Fibroblast of the conjunctiva (primary cell): Measurements from ENCODE around the gene HOPX.
"Not testable (repeated sequence)": the region's sequence is repeated elsewhere in the genome, so short reads cannot be mapped to it uniquely, and the experiment has no call there.

ENCODE experiments used
- DNase-seq: peaks from one replicate; pipeline ENCODE4 v3.0.0-alpha.2; 2010; ENCODE audit warnings: low read depth

Gene HOPX, protein sequence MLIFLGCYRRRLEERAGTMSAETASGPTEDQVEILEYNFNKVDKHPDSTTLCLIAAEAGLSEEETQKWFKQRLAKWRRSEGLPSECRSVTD

DNA sequence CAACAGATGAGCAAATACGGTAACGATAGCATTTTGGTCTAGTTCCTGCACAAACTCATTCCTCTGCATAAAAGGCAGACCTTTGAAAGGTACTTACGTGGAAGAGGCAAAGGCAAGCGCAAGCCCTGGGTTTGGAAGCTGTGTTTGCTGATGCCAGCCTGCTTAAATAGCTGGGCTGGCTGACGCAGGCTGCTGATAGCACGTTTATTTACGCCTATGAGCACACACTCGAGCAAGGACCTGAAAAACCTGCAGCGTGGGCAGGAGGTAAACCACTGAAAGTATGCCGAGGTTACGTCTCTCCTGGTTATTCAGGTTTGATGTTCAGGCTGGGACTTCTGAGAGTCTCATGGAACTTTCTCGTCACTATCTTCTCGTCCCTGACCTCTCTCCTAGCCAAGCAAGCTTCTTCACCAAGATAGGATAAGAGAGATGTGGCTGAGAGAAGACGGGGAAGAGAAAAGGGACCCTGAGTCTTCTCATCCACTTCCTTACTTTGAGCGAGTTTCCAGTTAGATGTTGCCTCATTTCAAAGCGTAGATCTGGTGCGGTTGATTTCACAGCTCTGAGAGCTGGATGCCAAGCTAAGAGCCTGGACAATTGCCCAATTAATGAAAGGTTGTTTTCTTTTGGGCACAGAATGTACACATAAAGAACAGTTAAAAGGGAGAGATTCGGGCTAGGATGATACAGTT lies at the start of gene HOPX:
Gene HOPX, minus strand, starts transcription at position 139 of the 695 bp plus-strand sequence. CDS start 23,480 bp downstream, outside the sequence.
- no peak for DNase-seq

DNA sequence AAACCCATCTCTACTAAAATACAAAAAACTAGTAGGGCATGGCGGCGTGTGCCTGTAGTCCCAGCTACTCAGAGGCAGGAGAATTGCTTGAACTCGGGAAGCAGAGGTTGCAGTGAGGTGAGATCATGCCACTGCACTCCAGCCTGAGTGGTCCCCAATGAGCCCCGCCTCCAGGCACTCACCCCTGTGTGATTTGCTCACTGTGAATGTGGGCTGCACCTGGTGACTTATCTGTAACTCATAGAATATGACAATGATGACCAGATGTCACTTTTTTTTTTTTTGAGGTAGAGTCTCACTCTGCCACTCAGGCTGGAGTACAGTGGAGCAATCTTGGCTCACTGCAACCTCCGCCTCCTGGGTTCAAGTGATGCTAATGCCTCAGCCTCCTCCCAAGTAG lies 49.0 kb upstream of the HOPX start:
- no peak for DNase-seq

DNA sequence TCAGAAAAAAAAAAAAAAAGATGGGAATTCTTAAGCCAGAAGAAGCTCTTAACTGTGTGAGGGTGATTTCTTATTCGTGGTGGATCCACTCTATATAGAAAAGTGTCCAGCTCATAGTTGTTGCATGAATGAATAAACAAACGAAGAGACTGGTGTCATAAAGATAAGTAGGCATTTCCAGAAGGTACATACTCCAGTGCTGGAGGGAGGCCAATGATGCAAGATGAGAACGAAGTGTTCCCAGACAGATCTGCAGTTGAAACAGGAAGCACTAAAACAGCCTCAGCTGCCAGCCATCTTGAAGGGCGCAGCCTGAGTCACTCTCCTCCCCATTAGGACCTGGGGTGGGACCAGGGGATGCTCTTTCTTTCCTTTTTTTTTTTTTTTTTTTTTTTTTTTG lies 47.4 kb upstream of the HOPX start:
- peak; percentile 92 for DNase-seq

DNA sequence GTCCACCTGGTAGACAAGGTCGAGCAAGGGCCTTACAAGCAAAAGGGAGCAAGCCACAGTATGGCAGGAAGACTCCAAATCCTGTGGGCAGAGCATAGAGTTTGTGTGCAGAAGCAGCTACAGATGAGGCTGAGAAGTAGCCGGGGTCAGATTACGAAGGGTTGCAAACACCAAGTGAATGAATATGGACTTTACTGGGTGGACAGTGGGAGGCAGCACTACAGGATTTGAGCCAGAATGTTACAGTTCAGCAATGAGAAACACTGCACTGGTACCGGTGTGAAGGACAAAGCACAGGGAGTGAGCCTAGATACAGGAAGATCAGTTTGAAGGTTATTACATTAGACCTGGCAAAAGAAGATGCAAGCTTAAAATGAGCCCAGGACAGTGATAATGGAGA lies 46.1 kb upstream of the HOPX start:
- DNase-seq, result no peak

DNA sequence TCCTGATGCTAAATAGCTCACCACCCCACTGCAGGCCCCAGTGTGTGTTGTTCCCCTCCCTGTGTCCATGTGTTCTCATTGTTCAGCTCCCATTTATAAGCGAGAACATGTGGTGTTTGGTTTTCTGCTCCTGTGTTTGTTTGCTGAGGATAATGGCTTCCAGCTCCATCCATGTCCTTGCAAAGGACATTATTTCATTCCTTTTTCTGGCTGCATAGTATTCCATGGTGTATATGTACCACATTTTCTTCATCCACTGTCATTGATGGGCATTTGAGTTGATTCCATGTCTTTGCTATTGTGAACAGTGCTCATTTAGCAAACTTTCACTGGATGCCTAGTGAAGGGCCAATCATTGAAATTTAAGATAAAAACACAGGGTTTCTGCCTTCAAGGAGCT lies 45.5 kb upstream of the HOPX start:
- DNase-seq, result not testable (repeated sequence)

DNA sequence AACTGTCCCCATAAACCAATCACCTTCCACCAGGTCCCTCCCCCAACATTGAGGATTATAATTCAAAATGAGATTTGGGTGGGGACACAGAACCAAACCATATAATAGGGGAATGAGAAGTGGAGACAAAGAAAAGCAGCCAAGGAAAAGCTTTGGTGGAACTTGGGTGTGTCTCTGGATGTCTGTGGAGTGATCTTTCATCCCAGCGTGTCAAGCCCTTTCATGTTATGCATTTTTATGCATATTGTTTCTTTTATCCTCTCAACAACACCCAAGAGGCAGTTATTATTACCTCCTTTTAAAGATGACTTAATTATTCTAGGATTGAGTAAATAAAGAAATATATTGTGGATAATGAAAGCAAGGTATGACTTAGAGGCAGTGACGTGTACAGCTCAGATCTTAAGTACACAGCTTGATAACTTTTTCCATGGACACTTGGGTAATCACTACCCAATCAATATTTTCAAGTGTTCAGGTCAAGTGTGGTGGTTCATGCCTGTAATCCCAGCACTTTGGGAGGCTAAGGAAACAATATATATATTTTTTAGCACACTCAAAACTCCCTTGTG lies 42.6 kb upstream of the HOPX start:
- DNase-seq, result no peak

DNA sequence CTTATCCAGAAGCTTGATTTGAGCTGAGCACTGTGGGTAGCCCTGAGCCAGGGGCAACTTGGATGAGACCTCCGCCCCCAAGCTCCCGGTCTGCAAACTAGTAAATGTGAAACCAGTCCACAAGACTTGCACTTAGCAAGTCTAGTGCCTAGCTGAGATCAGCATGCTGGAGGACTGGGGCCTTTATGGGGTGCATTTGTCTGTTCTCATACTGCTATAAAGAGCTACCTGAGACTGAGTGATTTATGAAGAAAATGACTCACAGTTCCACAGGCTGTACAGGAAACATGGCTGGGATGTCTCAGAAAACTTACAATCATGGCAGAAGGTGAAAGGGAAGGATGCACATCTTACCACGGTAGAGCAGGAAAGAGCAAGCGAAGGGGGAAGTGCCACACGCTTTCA lies 42.1 kb upstream of the HOPX start:
- DNase-seq, result no peak

DNA sequence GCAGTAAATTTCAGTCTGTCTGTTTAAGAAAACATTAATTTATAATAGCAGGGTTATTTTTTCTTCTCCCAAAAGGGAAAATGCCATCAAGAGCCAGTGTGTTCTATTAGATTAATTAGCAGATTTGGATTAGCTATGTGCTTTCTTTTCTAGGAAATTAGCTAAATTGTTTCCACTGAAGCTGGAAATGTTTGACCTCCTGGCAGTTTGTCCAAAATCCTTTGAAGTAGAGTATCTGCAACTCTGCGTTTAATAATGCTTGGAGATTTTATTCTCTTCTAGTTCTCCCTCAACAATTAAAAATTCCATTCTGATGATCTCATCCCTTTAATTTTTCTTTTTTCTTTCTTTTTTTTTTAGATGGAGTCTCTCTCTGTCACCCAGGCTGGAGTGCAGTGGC lies 27.1 kb upstream of the HOPX start:
- no peak for DNase-seq

DNA sequence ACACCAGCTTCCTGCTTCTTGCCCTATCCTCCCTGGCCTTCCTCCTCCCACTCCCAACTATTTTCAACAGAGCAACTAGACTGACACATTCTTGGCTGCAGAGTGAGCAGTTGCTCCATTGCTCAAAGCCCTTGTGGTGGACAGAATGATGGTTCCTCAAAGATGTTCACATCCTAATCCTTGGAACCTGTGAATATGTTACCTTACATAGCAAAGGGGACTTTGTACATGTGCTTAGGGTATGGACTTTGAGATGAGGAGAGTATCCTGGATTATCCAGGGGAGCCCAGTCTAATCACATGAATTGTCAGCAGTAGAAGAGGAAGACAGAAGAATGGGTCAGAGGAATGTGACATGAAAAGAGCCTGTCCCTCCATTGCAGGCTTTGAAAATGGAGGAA lies 24.9 kb upstream of the HOPX start:
- no peak for DNase-seq

DNA sequence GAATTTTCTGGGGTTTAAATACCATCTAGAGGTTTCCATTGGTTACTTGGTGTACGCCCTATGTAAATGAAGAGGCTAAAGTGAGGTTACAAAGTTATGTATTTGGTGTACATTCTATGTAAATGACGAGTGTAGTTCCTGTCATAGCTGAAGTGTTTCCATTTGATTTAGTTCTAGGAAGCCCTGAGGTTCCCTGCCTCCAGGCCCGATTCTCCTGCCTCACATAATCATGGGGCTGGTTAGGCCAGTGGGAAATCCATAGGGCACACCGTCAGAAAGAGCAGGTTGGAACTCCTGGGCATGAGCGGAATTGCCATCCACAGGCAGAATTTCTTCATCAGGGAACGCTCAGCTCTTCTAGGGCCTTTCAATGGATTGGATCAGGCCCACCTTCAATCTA lies 24.2 kb upstream of the HOPX start:
- no peak for DNase-seq

DNA sequence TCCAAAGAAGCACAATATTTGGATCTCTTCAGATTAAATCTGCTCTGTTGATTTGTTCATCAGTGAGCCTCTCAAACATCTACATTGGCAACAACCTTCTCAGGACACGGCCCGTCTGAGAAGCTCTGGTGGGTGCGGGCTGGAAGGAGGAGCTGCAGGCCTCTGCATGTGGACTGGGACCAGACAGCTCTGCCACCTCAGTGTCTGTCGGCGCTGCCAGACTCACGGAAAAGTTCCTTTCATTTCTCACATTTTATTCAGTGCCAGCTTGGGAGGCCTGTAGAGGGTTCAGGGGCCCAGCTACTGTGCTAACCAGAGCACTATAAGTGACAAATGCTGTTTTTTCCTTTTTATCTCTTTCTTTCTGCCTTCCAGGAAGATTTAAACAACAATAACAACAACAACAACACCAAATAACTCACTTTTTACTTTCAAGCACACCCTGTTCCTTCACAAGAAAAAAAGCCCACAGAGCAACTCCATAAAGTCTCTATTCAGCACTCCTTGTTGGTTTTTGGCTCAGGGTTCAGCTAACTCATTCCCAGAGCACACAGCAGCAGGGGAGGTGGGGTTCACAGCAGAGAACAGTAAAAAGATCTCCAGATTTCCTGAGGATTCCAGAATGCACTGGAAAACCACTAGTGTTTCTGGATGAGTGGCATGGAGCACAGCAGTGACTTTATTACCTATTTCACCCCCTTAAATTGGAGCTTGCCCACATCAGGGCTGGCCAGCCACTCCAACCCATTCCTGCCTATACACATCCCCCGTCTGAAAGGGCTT lies 23.2 kb upstream of the HOPX start:
- no peak for DNase-seq

DNA sequence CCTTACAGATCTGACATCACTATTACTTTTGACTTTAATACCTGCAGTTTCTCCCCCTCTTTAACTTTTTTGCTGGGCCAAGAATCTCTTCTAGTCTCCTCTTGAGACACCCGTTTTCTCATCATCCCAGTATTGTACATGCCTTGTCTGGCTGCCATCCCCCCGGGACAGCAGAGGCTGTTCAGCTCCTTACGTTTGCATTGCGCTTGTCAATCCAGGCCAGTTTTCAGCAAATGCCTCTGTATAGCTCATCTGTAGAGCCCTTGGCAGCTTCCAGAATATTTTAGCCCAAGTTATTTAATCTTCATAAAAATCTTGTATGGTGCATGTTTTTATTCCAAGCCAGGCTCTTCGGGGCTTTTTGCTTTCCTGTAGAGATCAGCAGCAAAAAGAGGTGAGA lies 22.3 kb upstream of the HOPX start:
- no peak for DNase-seq

DNA sequence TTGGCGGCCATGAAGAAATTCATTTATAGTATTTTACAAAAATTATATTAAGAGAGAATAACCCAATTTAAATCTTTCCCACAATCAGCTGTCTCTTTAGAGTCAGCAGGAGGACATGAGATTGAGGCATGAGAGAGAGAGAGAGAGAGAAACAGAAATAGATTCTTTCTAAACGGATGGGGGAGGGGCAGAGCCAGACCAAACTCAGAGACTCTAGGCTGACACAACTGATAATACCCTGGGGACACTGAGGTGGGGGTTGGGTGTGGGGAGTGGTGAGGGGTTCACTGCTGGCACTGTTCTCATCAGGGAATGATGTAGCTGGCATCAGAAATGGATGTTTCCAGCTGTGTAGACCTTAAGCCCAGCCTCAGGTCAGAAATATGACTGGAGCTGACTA lies 20.5 kb upstream of the HOPX start:
- DNase-seq, result no peak

DNA sequence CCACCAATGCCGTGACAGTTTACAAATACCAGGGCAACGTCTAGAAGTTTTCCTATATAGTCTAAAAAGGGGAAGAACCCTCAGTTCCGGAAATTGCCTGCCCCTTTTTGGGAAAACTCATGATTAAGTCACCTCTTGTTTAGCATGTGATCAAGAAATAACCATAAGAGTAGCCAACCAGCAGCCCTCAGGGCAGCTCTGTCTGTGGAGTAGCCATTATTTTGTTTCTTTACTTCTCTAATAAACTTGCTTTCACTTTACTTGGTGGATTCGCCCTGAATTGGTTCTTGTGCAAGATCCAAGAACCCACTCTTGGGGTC lies 20.0 kb upstream of the HOPX start:
- DNase-seq, result no peak

DNA sequence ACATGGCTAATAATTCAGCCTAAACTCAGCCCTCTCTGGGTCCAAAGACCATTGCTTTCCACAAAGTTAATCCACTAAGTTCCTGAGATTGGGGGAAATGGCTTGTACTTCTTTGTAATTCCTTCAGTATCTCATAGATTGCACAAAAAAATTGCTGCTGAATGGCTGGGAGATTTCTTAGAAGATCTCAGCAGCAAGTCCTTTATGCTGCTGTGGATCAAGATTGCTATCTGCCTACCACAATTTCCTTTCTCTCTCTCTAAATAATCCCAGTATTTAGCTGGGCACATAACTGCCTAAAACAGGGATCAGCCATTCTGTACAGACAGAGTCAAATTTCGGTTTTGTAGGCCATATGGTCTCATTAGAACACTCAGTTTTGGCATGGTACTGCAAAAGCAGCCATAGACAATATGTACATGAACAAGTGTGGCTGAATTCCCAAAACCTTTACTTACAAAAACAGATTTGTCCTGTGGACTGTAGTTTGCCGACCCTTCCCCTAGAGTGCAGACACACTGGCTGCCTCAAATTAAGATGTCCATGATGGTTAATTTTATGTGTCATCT lies 18.5 kb upstream of the HOPX start:
- DNase-seq, result no peak

DNA sequence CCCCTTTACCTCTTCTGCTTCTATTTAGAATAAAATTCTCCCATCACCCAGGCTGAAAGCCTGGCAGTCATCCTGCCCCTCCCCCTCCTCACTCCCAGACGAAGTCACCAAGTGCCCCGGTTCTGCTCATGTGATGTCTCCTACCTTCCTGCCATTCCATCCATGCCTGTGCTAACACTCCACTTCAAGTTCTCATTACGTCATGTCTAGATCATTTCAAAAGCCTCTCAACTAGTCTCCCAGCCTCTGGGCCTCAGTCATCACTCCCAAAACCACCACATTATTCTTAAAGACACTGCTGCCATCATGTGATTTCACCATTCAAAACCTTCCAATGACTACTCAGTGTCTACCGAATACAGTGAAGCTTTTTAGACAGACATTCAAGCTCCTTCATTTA lies 17.2 kb upstream of the HOPX start:
- no peak for DNase-seq

DNA sequence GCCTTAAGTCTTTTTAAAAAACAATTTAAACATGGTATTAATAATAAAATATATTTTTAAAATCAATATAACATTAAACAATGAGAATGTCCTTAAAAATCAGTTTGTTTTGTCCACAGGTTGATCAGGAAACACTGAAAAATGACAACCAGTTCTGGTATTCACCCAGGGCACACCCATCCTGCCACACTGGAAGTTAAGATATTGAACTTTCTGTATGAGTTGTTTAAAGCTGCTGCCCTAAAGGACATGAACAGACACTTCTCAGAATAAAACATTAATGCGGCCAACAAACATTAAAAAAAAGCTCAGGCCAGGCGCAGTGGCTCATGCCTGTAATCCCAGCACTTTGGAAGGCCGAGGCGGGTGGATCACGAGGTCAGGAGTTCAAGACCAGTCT lies 15.0 kb upstream of the HOPX start:
- DNase-seq, result no peak

DNA sequence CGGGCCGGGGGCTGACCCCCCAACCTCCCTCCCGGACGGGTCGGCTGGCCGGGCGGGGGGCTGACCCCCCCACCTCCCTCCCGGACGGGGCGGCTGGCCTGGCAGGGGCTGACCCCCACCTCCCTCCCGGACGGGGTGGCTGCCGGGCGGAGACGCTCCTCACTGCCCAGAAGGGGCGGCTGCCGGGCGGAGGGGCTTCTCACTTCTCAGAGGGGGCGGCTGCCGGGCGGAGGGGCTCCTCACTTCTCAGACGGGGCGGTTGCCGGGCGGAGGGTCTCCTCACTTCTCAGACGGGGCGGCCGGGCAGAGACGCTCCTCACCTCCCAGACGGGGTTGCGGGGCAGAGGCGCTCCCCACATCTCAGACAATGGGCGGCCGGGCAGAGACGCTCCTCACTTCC lies 12.4 kb upstream of the HOPX start:
- not testable (repeated sequence) for DNase-seq

DNA sequence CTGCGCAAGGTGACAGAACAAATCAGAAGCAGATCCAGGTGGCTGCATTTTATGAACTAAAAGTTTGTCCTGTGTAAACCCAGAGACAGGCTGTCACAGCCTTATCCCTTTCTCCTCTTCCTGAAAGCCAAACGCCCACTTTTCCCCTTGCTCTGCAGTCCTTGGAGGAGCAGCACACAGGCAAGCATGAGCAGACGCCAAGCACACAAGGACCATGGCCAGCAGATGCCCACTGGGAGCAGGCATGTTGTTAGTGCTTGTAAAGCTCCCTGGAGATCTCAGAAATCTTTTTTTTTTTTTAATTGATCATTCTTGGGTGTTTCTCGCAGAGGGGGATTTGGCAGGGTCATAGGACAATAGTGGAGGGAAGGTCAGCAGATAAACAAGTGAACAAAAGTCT lies 11.5 kb upstream of the HOPX start:
- DNase-seq, result no peak

DNA sequence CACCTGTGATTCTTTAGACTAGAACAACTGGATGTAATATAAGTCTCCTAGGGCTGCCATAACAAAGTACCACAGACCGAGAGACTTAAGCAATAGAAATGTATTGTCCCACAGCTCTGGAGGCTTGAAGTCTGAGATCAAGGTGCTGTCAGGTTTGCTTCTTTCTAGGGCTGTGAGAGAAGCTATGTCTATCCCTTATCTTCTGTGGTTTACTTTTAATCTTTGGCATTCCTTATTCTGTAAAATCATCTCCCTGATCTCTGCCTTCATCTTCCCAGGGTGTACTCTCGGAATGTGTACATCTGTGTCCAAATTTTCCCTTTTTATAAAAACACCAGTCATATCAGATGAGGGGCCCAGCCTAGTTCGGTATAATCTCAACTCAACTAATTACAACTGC lies 10.3 kb upstream of the HOPX start:
- no peak for DNase-seq

DNA sequence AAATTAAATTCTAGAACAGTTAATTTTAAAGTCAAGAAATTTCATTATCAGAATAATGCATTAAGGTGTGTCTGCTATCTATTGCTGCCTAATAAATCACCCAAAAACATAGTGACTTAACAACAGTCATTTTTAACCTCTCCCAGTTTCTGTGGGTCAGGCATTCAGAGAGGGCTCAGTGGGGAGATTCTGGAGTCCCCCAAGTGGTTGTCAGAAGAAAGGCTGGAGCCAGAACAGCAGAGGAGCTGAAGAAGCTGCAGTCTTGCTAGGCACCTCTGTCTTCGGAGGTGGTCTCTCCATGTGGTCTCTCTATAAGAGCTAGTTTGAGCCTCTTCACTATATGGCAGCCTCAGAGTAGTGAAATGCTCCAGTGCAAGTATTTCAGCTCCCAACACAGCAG lies 9.3 kb upstream of the HOPX start:
- no peak for DNase-seq

DNA sequence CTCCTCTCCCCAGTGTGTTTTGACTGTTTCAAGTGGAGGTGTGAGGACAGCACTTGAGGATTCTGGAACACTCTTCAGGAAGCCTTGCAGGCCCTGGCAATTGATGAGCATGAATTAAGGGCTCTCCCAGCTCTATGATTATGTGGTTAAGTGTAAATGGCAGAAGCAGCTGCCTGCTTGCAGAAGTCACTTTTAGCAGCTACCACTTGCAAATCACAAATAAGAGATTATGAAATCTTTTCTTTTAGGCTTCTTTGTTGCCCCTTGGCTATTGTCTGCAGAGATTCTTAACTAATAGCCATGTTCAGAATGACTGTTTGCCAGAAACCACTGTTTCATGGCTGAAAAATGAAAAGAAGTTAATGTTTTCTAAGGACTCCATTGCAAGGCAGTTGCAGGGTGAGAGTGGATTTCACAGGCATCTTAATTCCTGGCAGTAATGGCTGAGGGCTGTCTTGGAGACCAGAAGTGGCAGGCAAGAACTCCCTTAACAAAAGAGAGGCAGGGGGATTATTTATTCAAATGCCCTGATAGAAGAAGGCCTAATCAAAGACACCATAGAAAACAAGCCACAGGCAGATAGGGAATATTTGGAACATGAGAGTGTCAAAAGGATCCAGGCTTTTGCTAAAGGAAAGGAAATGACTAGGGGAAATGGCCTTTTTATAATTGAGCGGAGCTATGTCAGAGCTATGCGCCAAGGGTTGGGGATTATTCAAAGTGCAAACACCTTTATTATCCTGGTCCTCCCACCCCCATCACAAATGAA lies 8.3 kb upstream of the HOPX start:
- no peak for DNase-seq
